Panc1 (cell line): ENCODE results near the gene TMEM132C.

Experiments used
- CTCF ChIP-seq: fragments of 450-650 bp; IDR thresholded peaks from 2 replicates; pipeline ENCODE4 v1.5.1; 2017; ENCODE audit warnings: mild to moderate bottlenecking
- POLR2AphosphoS5 ChIP-seq: IDR thresholded peaks from 2 replicates; pipeline ENCODE4 v1.6.1; 2012; ENCODE audit warnings: mild to moderate bottlenecking, low read depth, low read length, moderate library complexity
- REST ChIP-seq, 2 experiments: IDR thresholded peaks; 2 replicates each; pipeline ENCODE4 v1.6.1; 2011 to 2012; ENCODE audit warnings: low read depth in 2 of 2, control low read depth in 1 of 2, low read length in 1 of 2, mild to moderate bottlenecking in 1 of 2, moderate library complexity in 1 of 2; ENCODE audit not compliant: insufficient read depth in 1 of 2

GRCh38 chr12:128629979-128630378, 363.0 kb downstream of the TMEM132C start:
- TF ChIP-seq CTCF (no peak), POLR2AphosphoS5 (no peak), REST (IDR thresholded peaks at IDR 0.05; ENCODE audit: insufficient read depth in 1 of 2, low read depth in 2 of 2, low read length in 1 of 2) (no peak)
